Heart left ventricle (tissue), 16 donors: ENCODE results near the gene HMG20A. TPM values are rescaled to one million over a fixed set of nuclear protein-coding genes. Genes with fewer than 3 reads are reported as not detected.

Experiments
- ATAC-seq, 4 donors: fragments of 200-7000 bp; cut with Tn5 transposase; one replicate each; pipeline ENCODE4 v1.9.1; 2020 to 2022; ENCODE audit warnings: moderate library complexity in 4 of 4, mild to moderate bottlenecking in 3 of 4, moderate number of reproducible peaks in 1 of 4
- DNase-seq, 5 donors: peaks; one replicate each; pipeline ENCODE4 v3.0.0-alpha.2; 2020
- H3K27ac ChIP-seq, 12 donors: fragments of 200-600 bp; sonication (generic) in 4 of 12; one replicate each; pipeline versions ENCODE4 v1.5.0 to v1.8.0; 2016 to 2022; ENCODE audit warnings: mild to moderate bottlenecking in 2 of 12
- H3K27me3 ChIP-seq, 9 donors: fragments of 200-600 bp; sonication (generic) in 2 of 9; one replicate each; pipeline versions ENCODE4 v1.5.1 to v1.8.0; 2016 to 2022; ENCODE audit warnings: mild to moderate bottlenecking in 3 of 9
- H3K36me3 ChIP-seq, 9 donors: fragments of 200-600 bp; sonication (generic) in 2 of 9; one replicate each; pipeline versions ENCODE4 v1.5.0 to v1.8.0; 2018 to 2022; ENCODE audit warnings: mild to moderate bottlenecking in 2 of 9
- H3K4me1 ChIP-seq, 12 donors: fragments of 200-600 bp; sonication (generic) in 4 of 12; one replicate each; pipeline versions ENCODE4 v1.5.0 to v1.8.0; 2016 to 2022; ENCODE audit warnings: mild to moderate bottlenecking in 3 of 12
- H3K4me3 ChIP-seq, 12 donors: fragments of 200-600 bp; sonication (generic) in 4 of 12; one replicate each; pipeline versions ENCODE4 v1.5.0 to v1.8.0; 2017 to 2022; ENCODE audit warnings: mild to moderate bottlenecking in 9 of 12, moderate library complexity in 4 of 12
- H3K9me3 ChIP-seq, 12 donors: fragments of 200-600 bp; sonication (generic) in 4 of 12; one replicate each; pipeline versions ENCODE4 v1.5.0 to v1.8.0; 2016 to 2022; ENCODE audit warnings: mild to moderate bottlenecking in 1 of 12
- CTCF ChIP-seq, 12 donors: fragments of 200-600 bp; sonication (generic) in 4 of 12; IDR thresholded peaks; one replicate each; pipeline versions ENCODE4 v1.5.0 to v1.8.0; 2018 to 2022; ENCODE audit warnings: antibody characterized with exemption in 12 of 12, mild to moderate bottlenecking in 5 of 12
- POLR2A ChIP-seq, 2 donors: fragments of 450-650 bp; IDR thresholded peaks; one replicate each; pipeline ENCODE4 v1.6.1; 2017; ENCODE audit warnings: antibody characterized with exemption in 2 of 2, mild to moderate bottlenecking in 2 of 2, moderate library complexity in 2 of 2
- WGBS, 4 donors: extraction: QIAGEN DNeasy Blood & Tissue Kit in 2 of 4; methylation state at CpG; one replicate each; pipeline versions ENCODE4 v1.1.5 to v1.1.7; 2013 to 2018; 5-methylcytosine and 5-hydroxymethylcytosine counted together
- intact Hi-C, 10 donors: fragments of 100-400 bp; cut with DNase I; formaldehyde crosslinking; loops; one replicate each; pipeline versions ENCODE4 v1.11.1 to v1.14.2; 2022
- polyA plus RNA-seq, 2 donors: library from polyadenylated mRNA; stranded (reverse); fragments of 200-250 nt; gene quantifications; one replicate each; pipeline ENCODE4 v1.2.3, GENCODE V29; 2013
- total RNA-seq, 9 donors: library from RNA; depleted of rRNA in 2 of 9; stranded (reverse); fragments of >200 nt in 2 of 9; fragmentation: NEBNext Ultra II Directional in 3 of 9; extraction: Animal tissue kit (Norgen Biotek cat#: 25700) in 3 of 9; gene quantifications; one replicate each; pipeline versions ENCODE4 v1.1.0 to v1.2.4, GENCODE V29; 2016 to 2023
- donor health status: ischemic (EF 13 %, LVEDD 7.1; RV severe dilation, severe dysfunction).
- donor health status: healthy with polysubstance abuse.
- donor health status: DM: no; HTN: yes; CAD: no.
- donor health status: DM: no; HTN: no; CAD: no.
- donor health status: ischemic (EF 25% LVEDD 6.9; RV normal size, moderate dysfunction).
- donor health status: ischemic (EF 25% LVEDD 5.7; RV mildly dilated, moderate dysfunction).
- donor health status: healthy.
- donor health status: DM: yes; HTN: yes; CAD: no.
- donor health status: ischemic (EF 35%, LVEDD 5.7; RV mildly dilated, moderate dysfunction).
- donor health status: nonischemic (EF 11% LVEDD 7.7; RV severe dilation, severe dysfunction).
- donor health status: DM: yes; HTN: yes; CAD: no.
- donor health status: PGD.
- donor health status: ischemic (EF 29% LVEDD 5.4; RV normal size, mild dysfunction).
- donor health status: nonischemic (EF 23%, LVEDD 6.1; RV moderate dilation, normal function).

The HMG20A gene
- total and polyA plus RNA-seq, 11 donors = 14.8 to 54.1 (median 32.0) TPM

GRCh38 chr15:77487888-77488287 is 67.2 kb downstream of the HMG20A start:
- Histone ChIP-seq H3K4me3 (no peak overlapping the region), H3K36me3 (peaks cover 0 to 28% (median 21%) of the 10 kb centered on the region in 9 donors), H3K4me1 (peaks cover 0 to 57% (median 32%) of the 10 kb centered on the region in 12 donors), H3K9me3 (no peaks in the 10 kb centered on the region), H3K27me3 (no peaks in the 10 kb centered on the region), H3K27ac (peak overlapping the region in 9 of 12 donors; percentile 58 to 82 (median 71))
- ATAC-seq (no peak), DNase-seq (no peak)
- intact Hi-C loops = no loop called here
- no peak for TF ChIP-seq POLR2A (IDR thresholded peaks at IDR 0.05)
- no peak for TF ChIP-seq CTCF (IDR thresholded peaks at IDR 0.05)

GRCh38 chr15:77489647-77490046 is 69.0 kb downstream of the HMG20A start:
- no peak for DNase-seq
- Histone ChIP-seq H3K4me1 (peaks cover 0 to 59% (median 41%) of the 10 kb centered on the region in 12 donors), H3K36me3 (peaks cover 0 to 10% (median 5%) of the 10 kb centered on the region in 9 donors), H3K27me3 (no peaks in the 10 kb centered on the region), H3K27ac (peak overlapping the region in 2 of 12 donors; percentile 2 to 5), H3K4me3 (no peak overlapping the region), H3K9me3 (no peaks in the 10 kb centered on the region)
- intact Hi-C loops = no loop called here
- WGBS, 4 donors = 86 to 90% (median 87%) methylated on average over 5 of the region's 5 CpGs
- TF ChIP-seq CTCF (IDR thresholded peaks at IDR 0.05) (no peak), POLR2A (IDR thresholded peaks at IDR 0.05) (no peak)
- ATAC-seq = no peak

- intact Hi-C loops = loop anchor here in 1 of 10 donors (2.0 kb wide), 1 partner anchor 381 kb away; no protein-coding TSS in a partner anchor
- no peak for DNase-seq
- WGBS, 4 donors = 61 to 66% (median 63%) methylated on average over 3 of the region's 3 CpGs
- ATAC-seq = no peak
- Histone ChIP-seq H3K27ac (peak overlapping the region in 7 of 12 donors; percentile 3 to 91 (median 23)), H3K9me3 (no peaks in the 10 kb centered on the region), H3K4me3 (no peak overlapping the region), H3K4me1 (peaks cover under 1 to 63% (median 57%) of the 10 kb centered on the region in 12 donors), H3K36me3 (no peaks in the 10 kb centered on the region), H3K27me3 (no peaks in the 10 kb centered on the region)
- TF ChIP-seq POLR2A (IDR thresholded peaks at IDR 0.05) = no peak
- no peak for TF ChIP-seq CTCF (IDR thresholded peaks at IDR 0.05)
Measured at GRCh38 chr15:77493324-77493907, 72.7 kb downstream of the HMG20A start.

- WGBS, 4 donors = 48 to 76% (median 58%) methylated on average over 2 of the region's 2 CpGs
Measured at GRCh38 chr15:77494073-77494867, 73.6 kb downstream of the HMG20A start.

More at GRCh38 chr15:77494073-77494867, 73.6 kb downstream of the HMG20A start:
- intact Hi-C loops = no loop called here
- TF ChIP-seq CTCF (IDR thresholded peaks at IDR 0.05) = no peak
- TF ChIP-seq POLR2A (IDR thresholded peaks at IDR 0.05) = no peak
- no peaks in the 10 kb centered on the region for H3K36me3 ChIP-seq
- ATAC-seq (no peak), DNase-seq (no peak)
- peaks cover 3 to 72% (median 66%) of the 10 kb centered on the region in 12 donors for H3K4me1 ChIP-seq
- H3K4me3 ChIP-seq = no peak overlapping the region
- no peaks in the 10 kb centered on the region for H3K9me3 ChIP-seq
- H3K27me3 ChIP-seq = no peaks in the 10 kb centered on the region
- H3K27ac ChIP-seq = peak overlapping the region in 10 of 12 donors; percentile 41 to 96 (median 90)
